HG02870 (cell line): ENCODE results near the gene IDH3A.

Source experiments
- ATAC-seq: cut with Tn5 transposase; IDR thresholded peaks from one replicate; pipeline ENCODE4 v1.9.1; 2021; ENCODE audit warnings: mild to moderate bottlenecking, moderate library complexity; ENCODE audit not compliant: unreplicated experiment

The IDH3A gene

GRCh38 chr15:78201281-78202190, 52.4 kb downstream of the IDH3A start:
- no peak for ATAC-seq

- ATAC-seq = no peak
These were observed 54.4 kb downstream of the IDH3A start for GRCh38 chr15:78203346-78204225.

DNA sequence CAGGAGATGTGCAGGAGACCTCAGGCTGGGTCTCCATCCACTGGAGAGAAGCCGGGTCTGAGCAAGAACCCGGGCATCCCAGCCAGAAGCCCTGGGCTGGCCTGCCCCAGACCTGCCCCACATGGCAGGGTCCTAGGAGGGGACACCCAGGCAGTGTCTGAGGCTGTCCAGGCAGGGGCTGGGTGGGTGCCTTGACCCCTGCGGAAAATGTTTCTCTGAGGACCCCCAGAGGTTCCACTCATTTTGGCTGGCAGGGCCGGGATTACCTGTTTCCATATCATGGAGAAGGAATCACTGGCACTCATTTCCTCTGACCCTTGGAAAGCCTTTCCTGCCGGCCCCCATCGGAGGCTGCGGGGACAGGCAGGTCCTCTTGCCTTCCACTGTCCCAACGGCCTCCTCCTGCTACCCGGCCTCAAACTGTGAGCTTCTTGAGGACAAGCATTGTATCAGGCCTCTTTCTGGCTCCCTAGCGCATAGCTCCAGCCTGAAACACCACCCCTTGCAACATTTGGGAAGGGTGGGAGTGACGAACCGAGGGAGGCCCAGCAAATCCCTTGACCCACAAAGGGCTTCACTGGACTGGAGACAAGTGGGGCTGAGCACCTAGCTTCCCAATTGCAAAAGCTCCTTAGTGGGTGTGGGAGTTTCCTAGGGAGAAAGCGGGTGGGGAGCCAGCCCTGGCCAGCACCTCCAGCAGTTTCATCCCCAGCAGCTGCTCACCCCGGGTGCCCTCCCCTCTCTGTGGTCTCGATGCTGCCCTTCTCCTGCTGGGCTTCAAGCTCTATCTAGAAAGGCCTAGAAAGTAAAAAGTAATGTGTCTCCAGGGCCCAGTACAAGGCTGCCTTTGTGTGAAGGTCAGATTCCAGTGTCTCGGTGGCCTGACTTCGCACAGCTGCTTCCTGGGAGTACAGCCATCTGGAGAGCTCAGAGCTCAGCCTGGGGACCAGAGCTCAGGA, 55.5 kb downstream of the IDH3A start:
- no peak for ATAC-seq

GRCh38 chr15:78205337-78205736, 56.2 kb downstream of the IDH3A start:
- no peak for ATAC-seq

DNA sequence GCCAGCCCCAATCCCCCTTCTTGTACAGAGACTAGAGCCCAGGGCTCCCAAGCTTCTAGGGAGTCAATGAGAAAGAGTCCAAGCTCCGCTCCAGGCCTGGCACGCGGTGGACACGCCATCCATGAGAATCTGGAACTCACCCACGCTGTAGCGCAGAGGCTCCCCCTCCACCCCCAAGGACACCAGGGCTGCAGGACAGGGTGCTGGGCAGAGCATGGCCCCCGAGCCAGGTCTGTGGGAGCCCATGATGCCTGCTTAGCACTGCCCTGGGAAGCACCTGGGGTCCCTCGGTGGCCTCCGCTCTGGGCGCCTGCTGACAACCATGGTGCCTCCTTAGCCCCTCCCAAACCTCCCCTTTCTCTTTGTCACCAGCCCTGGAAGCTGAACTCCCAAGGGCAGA, 56.7 kb downstream of the IDH3A start:
- no peak for ATAC-seq

DNA sequence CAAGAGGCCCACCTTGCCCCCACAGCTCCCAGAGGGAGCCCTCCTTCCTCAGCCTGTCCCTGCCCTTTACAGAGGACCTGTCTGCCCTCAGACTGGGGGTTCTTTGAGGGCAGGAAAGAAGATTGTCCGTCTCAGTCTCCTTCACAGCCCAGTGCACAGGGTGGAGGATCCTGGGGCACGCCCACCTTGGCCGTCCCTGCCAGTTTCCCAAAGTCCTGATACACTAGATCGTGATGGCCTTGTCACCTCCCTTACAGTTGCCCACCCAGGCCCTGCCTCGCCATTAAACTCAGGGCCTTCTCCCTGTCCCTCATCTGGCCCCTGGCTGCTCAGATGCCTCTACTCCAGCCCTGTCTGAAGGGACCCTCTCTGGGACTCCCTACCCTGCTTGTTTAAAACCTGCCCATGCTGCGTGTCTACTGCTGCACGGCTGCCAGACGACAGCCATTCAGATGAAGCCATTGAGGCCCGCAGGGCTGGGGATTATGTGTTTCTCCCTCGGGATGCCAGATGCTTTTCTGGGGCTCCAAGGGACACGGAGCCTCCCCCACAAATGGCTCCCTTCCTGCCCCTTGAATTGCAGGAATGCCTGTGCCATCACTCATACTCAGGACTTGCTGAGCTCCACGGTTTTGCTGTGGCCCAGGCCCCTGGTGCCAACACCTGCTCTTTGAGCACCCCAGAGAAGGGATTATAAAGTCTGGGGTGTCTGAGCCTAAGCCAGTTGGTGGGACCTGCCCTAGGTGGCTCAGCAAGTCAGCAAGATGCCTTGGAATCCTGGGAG, 57.4 kb downstream of the IDH3A start:
- no peak for ATAC-seq

- ATAC-seq = no peak
These were observed 57.9 kb downstream of the IDH3A start for GRCh38 chr15:78207110-78207458.

DNA sequence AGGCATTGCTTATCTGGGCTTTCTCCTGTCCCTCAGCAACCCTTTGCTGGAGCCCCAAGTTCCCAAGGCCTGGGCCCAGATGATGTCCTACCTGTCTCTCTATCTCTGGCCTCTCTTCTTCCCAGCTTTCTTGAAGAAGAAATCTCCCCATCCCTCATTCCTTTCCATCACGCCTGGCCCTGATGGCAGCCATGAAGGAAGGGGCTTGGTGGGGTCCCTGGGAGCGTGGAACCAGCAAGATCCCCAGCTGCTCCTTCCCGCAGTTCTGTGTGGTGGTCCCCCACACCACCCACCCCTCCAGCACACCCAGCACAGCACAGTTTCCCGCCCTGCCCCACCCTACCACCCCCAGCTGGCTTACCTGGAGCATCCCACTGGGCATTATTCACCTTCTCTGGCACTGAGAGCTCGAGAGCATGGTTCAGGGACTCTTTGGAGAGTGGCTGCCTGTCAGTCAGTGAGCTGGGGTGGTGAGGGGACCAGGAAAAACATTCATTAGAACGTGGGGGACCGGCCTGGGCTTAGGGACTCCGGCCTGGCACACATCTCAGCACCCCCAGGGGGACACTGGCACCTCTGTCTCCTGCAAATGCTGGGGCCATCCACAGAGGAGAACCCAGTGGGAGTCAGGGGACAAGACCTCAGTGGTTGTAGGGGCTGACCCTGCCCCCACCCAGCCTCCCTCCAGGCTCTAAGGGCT, 58.6 kb downstream of the IDH3A start:
- ATAC-seq = no peak

DNA sequence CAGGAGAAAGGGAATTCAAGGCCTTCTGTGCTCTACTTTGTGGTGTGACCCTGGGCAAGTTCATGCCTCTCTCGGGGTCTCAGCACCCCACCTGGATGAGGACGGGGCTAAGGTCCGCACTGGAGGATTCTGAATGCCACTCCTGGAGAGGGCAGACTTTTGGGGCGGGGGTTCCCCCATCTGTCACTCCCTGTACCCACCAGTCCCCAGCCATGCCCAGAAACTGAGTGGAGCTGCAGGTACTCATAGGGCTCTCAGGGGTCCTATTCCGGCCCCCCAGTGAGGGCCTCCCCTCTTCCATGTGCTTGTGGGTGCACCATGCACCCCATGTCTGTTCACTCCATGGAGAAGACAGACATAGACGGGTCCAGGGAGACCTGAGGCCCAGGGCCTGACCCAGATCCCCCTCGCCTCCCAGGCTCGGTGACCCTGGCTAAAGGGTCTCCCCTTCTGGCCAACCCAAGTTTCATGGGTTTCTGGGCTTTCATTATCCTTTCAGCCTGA, 59.2 kb downstream of the IDH3A start:
- no peak for ATAC-seq

GRCh38 chr15:78208887-78209645, 59.9 kb downstream of the IDH3A start:
- ATAC-seq = no peak

DNA sequence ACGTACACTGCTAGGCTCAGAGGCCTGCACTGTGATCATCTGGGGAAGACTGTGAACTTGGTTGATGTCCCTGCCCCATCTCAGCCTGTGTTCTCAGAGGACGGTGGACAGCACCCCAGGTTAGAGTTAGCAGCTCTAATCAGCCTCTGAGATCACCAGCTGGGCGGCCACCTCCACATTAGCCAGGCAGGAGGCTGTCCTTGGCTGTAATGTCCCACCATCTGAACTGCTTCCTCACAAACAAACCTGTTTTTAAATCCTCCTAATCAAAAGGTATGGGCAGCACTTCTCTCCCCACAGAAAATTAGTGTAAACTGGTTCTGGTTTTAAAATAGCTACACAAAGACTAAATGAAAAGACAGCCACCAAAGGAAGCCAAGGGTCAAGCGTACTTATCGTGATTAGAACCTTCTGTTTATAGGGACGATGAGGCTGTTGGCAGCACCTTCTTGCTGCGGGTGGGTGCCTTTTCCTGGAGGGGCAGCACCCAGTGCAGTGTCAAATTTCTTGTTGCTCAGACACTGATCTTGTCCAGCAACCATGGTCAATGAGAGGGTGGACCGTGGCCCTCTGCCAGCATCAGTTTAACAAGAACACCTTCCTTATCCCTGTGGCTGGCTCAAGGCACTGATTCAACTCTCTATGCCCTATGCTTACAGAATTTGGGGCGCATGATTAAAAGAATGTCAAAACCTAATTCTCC, 60.6 kb downstream of the IDH3A start:
- no peak for ATAC-seq

DNA sequence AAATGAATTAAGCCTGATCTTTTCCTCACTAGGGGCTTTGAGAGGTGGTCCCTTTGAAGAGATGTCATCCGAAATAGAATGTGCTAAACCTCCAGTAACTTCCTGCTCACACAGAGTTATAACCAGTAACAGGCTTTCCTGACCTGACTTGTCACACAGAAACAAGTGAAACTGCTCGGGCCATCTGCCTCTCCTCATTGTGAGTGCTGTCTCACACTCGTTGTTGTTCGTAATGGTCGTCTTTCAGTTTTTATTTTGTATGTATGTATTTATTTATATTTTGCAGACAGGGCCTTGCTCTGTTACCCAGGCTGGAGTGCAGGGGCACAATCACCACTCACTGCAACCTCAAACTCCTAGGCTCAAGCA, 61.2 kb downstream of the IDH3A start:
- ATAC-seq = no peak

- ATAC-seq = no peak
These were observed 62.2 kb downstream of the IDH3A start for GRCh38 chr15:78211189-78211921.

DNA sequence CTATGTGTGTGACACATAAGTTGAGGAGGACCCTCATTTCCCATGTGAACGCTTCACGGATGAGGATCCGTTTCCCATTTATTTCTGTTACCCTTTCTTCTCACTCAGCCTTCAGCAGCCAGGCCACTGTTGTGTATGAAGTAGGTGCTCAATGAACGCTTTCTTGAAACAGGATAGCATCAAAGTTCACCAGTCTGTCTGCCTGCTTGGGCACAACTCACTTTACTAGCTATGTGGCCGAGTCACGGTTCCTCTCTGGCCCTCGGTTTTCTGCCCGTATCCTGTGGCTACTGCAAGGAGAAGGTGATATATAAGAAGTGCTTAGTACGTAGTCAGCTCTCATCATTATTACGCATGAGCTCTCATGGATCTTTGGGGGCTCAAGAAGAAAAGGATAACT, 62.8 kb downstream of the IDH3A start:
- no peak for ATAC-seq

GRCh38 chr15:78212546-78213424, 63.6 kb downstream of the IDH3A start:
- ATAC-seq = no peak

GRCh38 chr15:78213425-78213750, 64.2 kb downstream of the IDH3A start:
- ATAC-seq = no peak
